ENCODE data around the gene CREG2.

DNA sequence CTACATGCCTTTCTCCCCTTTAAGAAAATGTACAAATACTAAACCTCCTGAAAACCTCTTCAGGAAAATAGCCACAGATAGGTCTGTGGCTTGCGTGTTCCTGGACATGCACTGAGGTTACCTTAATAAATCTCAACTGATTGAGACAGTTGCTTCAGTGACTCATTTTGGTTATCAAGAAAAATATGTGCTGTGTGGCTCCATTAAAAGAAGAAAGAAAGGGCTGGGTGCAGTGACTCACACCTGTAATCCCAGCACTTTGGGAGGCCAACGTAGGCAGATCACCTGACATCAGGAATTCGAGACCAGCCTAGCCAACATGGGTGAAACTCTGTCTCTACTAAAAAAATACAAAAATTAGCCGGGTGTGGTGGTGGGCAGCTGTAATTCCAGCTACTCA lies 27.1 kb downstream of the CREG2 start:
- TF ChIP-seq, protein P1, sequence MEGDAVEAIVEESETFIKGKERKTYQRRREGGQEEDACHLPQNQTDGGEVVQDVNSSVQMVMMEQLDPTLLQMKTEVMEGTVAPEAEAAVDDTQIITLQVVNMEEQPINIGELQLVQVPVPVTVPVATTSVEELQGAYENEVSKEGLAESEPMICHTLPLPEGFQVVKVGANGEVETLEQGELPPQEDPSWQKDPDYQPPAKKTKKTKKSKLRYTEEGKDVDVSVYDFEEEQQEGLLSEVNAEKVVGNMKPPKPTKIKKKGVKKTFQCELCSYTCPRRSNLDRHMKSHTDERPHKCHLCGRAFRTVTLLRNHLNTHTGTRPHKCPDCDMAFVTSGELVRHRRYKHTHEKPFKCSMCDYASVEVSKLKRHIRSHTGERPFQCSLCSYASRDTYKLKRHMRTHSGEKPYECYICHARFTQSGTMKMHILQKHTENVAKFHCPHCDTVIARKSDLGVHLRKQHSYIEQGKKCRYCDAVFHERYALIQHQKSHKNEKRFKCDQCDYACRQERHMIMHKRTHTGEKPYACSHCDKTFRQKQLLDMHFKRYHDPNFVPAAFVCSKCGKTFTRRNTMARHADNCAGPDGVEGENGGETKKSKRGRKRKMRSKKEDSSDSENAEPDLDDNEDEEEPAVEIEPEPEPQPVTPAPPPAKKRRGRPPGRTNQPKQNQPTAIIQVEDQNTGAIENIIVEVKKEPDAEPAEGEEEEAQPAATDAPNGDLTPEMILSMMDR (conservative IDR thresholded peaks at IDR 0.05), result no peak
- no peak for TF ChIP-seq EZH2 (IDR thresholded peaks at IDR 0.05; ENCODE audit: low read depth)
